ENCODE data around the gene FAM124A.
A peak's percentile ranks its signal among the peaks of the same experiment; 100 is the strongest.

Gene FAM124A

GRCh38 chr13:51222037-51222685, at the start of gene FAM124A:
Gene FAM124A (plus strand): TSS chr13:51222398. CDS start chr13:51222502, 104 bp downstream.
- peaks cover 24% of the 10 kb centered on the region; the same call in 1 of the 2 replicates for H3K4me1 ChIP-seq (ENCODE audit: insufficient read depth, low read length)

GRCh38 chr13:51175021-51175420, 47.2 kb upstream of the FAM124A start:
- Histone ChIP-seq H3K4me1 (ENCODE audit: insufficient read depth, low read length) (peaks cover 9% of the 10 kb centered on the region), H3K36me3 (ENCODE audit: insufficient read depth, low read length) (peaks cover 48% of the 10 kb centered on the region), H3K9me3 (ENCODE audit: control insufficient read depth, insufficient read depth, low read length) (no peaks in the 10 kb centered on the region), H3K9ac (ENCODE audit: low read depth, low read length) (peak overlapping the region; percentile 47)

More at GRCh38 chr13:51222037-51222685, at the start of gene FAM124A:
- Histone ChIP-seq H3K36me3 (ENCODE audit: insufficient read depth, low read length) (no peaks in the 10 kb centered on the region), H3K9ac (ENCODE audit: low read depth, low read length) (peak within 1 kb of the TSS; percentile 84), H3K9me3 (ENCODE audit: control insufficient read depth, insufficient read depth, low read length) (no peaks in the 10 kb centered on the region)

GRCh38 chr13:51175639-51176038, 46.6 kb upstream of the FAM124A start:
- no peaks in the 10 kb centered on the region for H3K9me3 ChIP-seq (ENCODE audit: control insufficient read depth, insufficient read depth, low read length)
- peak overlapping the region; percentile 47; the same call in 1 of the 2 replicates for H3K9ac ChIP-seq (ENCODE audit: low read depth, low read length)
- peaks cover 9% of the 10 kb centered on the region for H3K4me1 ChIP-seq (ENCODE audit: insufficient read depth, low read length)
- H3K36me3 ChIP-seq (ENCODE audit: insufficient read depth, low read length) = peaks cover 54% of the 10 kb centered on the region

- Histone ChIP-seq H3K9ac (ENCODE audit: low read depth, low read length) (no peak overlapping the region), H3K9me3 (ENCODE audit: control insufficient read depth, insufficient read depth, low read length) (no peaks in the 10 kb centered on the region), H3K4me1 (ENCODE audit: insufficient read depth, low read length) (peaks cover 9% of the 10 kb centered on the region), H3K36me3 (ENCODE audit: insufficient read depth, low read length) (peaks cover 52% of the 10 kb centered on the region)
Measured at GRCh38 chr13:51177188-51177587, 45.0 kb upstream of the FAM124A start.

- H3K4me1 ChIP-seq (ENCODE audit: insufficient read depth, low read length) = peaks cover 9% of the 10 kb centered on the region
- H3K9ac ChIP-seq (ENCODE audit: low read depth, low read length) = no peak overlapping the region
Measured at GRCh38 chr13:51178456-51179074, 43.6 kb upstream of the FAM124A start.

GRCh38 chr13:51179432-51179971, 42.7 kb upstream of the FAM124A start:
- Histone ChIP-seq H3K36me3 (ENCODE audit: insufficient read depth, low read length) (peaks cover 47% of the 10 kb centered on the region), H3K9me3 (ENCODE audit: control insufficient read depth, insufficient read depth, low read length) (no peaks in the 10 kb centered on the region), H3K4me1 (ENCODE audit: insufficient read depth, low read length) (peaks cover 9% of the 10 kb centered on the region), H3K9ac (ENCODE audit: low read depth, low read length) (no peak overlapping the region)

More at GRCh38 chr13:51178456-51179074, 43.6 kb upstream of the FAM124A start:
- Histone ChIP-seq H3K9me3 (ENCODE audit: control insufficient read depth, insufficient read depth, low read length) (no peaks in the 10 kb centered on the region), H3K36me3 (ENCODE audit: insufficient read depth, low read length) (peaks cover 50% of the 10 kb centered on the region)

- Histone ChIP-seq H3K36me3 (ENCODE audit: insufficient read depth, low read length) (peaks cover 38% of the 10 kb centered on the region), H3K9me3 (ENCODE audit: control insufficient read depth, insufficient read depth, low read length) (no peaks in the 10 kb centered on the region), H3K4me1 (ENCODE audit: insufficient read depth, low read length) (peaks cover 5% of the 10 kb centered on the region), H3K9ac (ENCODE audit: low read depth, low read length) (no peak overlapping the region)
Measured at GRCh38 chr13:51180853-51181511, 41.2 kb upstream of the FAM124A start.

- Histone ChIP-seq H3K4me1 (ENCODE audit: insufficient read depth, low read length) (peaks cover 5% of the 10 kb centered on the region), H3K36me3 (ENCODE audit: insufficient read depth, low read length) (peaks cover 32% of the 10 kb centered on the region), H3K9me3 (ENCODE audit: control insufficient read depth, insufficient read depth, low read length) (no peaks in the 10 kb centered on the region), H3K9ac (ENCODE audit: low read depth, low read length) (no peak overlapping the region)
Measured at GRCh38 chr13:51181786-51182383, 40.3 kb upstream of the FAM124A start.

GRCh38 chr13:51191743-51192142, 30.5 kb upstream of the FAM124A start:
- Histone ChIP-seq H3K9me3 (ENCODE audit: control insufficient read depth, insufficient read depth, low read length) (no peaks in the 10 kb centered on the region), H3K36me3 (ENCODE audit: insufficient read depth, low read length) (no peaks in the 10 kb centered on the region), H3K4me1 (ENCODE audit: insufficient read depth, low read length) (no peaks in the 10 kb centered on the region), H3K9ac (ENCODE audit: low read depth, low read length) (no peak overlapping the region)

- Histone ChIP-seq H3K9ac (ENCODE audit: low read depth, low read length) (no peak overlapping the region), H3K4me1 (ENCODE audit: insufficient read depth, low read length) (no peaks in the 10 kb centered on the region), H3K9me3 (ENCODE audit: control insufficient read depth, insufficient read depth, low read length) (no peaks in the 10 kb centered on the region), H3K36me3 (ENCODE audit: insufficient read depth, low read length) (no peaks in the 10 kb centered on the region)
Measured at GRCh38 chr13:51192348-51192747, 29.9 kb upstream of the FAM124A start.

GRCh38 chr13:51193387-51193786, 28.8 kb upstream of the FAM124A start:
- H3K4me1 ChIP-seq (ENCODE audit: insufficient read depth, low read length) = no peaks in the 10 kb centered on the region
- no peak overlapping the region for H3K9ac ChIP-seq (ENCODE audit: low read depth, low read length)
- no peaks in the 10 kb centered on the region for H3K36me3 ChIP-seq (ENCODE audit: insufficient read depth, low read length)
- no peaks in the 10 kb centered on the region for H3K9me3 ChIP-seq (ENCODE audit: control insufficient read depth, insufficient read depth, low read length)

GRCh38 chr13:51194942-51195341, 27.3 kb upstream of the FAM124A start:
- no peaks in the 10 kb centered on the region for H3K36me3 ChIP-seq (ENCODE audit: insufficient read depth, low read length)
- no peaks in the 10 kb centered on the region for H3K4me1 ChIP-seq (ENCODE audit: insufficient read depth, low read length)
- no peak overlapping the region for H3K9ac ChIP-seq (ENCODE audit: low read depth, low read length)
- no peaks in the 10 kb centered on the region for H3K9me3 ChIP-seq (ENCODE audit: control insufficient read depth, insufficient read depth, low read length)

- Histone ChIP-seq H3K9ac (ENCODE audit: low read depth, low read length) (no peak overlapping the region; the same call in 1 of the 2 replicates), H3K36me3 (ENCODE audit: insufficient read depth, low read length) (no peaks in the 10 kb centered on the region), H3K9me3 (ENCODE audit: control insufficient read depth, insufficient read depth, low read length) (no peaks in the 10 kb centered on the region), H3K4me1 (ENCODE audit: insufficient read depth, low read length) (no peaks in the 10 kb centered on the region)
Measured at GRCh38 chr13:51201886-51202285, 20.3 kb upstream of the FAM124A start.

- no peaks in the 10 kb centered on the region for H3K9me3 ChIP-seq (ENCODE audit: control insufficient read depth, insufficient read depth, low read length)
- no peak overlapping the region for H3K9ac ChIP-seq (ENCODE audit: low read depth, low read length)
- H3K4me1 ChIP-seq (ENCODE audit: insufficient read depth, low read length) = no peaks in the 10 kb centered on the region
- no peaks in the 10 kb centered on the region for H3K36me3 ChIP-seq (ENCODE audit: insufficient read depth, low read length)
Measured at GRCh38 chr13:51202477-51203046, 19.6 kb upstream of the FAM124A start.

All from ES-I3 (cell line).